Transverse colon (tissue), 4 donors: Measurements from ENCODE around the gene PIK3CB.

Source experiments
- CTCF ChIP-seq, 5 experiments: fragments of 200-600 bp in 3 of 5; fragments of 450-650 bp in 2 of 5; sonication (generic) in 3 of 5; IDR thresholded peaks; 1 replicate in 2 of 5; 2 replicates in 3 of 5; pipeline ENCODE4 v1.5.1; 2016 to 2017; ENCODE audit warnings: antibody characterized with exemption in 5 of 5, inconsistent platforms in 3 of 5, mild to moderate bottlenecking in 2 of 5, moderate library complexity in 1 of 5
- EP300 ChIP-seq: sonication (generic); formaldehyde crosslinking; IDR thresholded peaks from one replicate; pipeline ENCODE4 v1.6.1; 2017; ENCODE audit warnings: antibody characterized with exemption, low read depth
- POLR2A ChIP-seq: fragments of 450-650 bp; IDR thresholded peaks from one replicate; pipeline ENCODE4 v1.6.1; 2016; ENCODE audit warnings: antibody characterized with exemption, mild to moderate bottlenecking, moderate library complexity
- POLR2AphosphoS5 ChIP-seq, 3 donors: sonication (generic); formaldehyde crosslinking; IDR thresholded peaks; one replicate each; pipeline ENCODE4 v1.6.1; 2016; ENCODE audit warnings: antibody characterized with exemption in 3 of 3

- no peak for TF ChIP-seq EP300
- TF ChIP-seq POLR2A = no peak
- TF ChIP-seq CTCF (IDR thresholded peaks at IDR 0.05) = no peak
- no peak for TF ChIP-seq POLR2AphosphoS5 (IDR thresholded peaks at IDR 0.05)
These were observed 59.5 kb downstream of the PIK3CB start for GRCh38 chr3:138775254-138775595.
